ENCODE results near the gene ERCC4.

ERCC4 gene

GRCh38 chr16:13983625-13984024 lies 63.7 kb downstream of the ERCC4 start:
- TF ChIP-seq POLR2AphosphoS5 (IDR thresholded peaks at IDR 0.05; ENCODE audit: low read depth, low read length): no peak
- no peak for TF ChIP-seq TAF1 (IDR thresholded peaks at IDR 0.05; ENCODE audit: borderline replicate concordance, insufficient read depth, low read length)
- TF ChIP-seq FOXP2 (optimal IDR thresholded peaks at IDR 0.05; ENCODE audit: borderline replicate concordance, extremely low read depth, extremely low read length, insufficient read depth): no peak
- TF ChIP-seq, protein P1, sequence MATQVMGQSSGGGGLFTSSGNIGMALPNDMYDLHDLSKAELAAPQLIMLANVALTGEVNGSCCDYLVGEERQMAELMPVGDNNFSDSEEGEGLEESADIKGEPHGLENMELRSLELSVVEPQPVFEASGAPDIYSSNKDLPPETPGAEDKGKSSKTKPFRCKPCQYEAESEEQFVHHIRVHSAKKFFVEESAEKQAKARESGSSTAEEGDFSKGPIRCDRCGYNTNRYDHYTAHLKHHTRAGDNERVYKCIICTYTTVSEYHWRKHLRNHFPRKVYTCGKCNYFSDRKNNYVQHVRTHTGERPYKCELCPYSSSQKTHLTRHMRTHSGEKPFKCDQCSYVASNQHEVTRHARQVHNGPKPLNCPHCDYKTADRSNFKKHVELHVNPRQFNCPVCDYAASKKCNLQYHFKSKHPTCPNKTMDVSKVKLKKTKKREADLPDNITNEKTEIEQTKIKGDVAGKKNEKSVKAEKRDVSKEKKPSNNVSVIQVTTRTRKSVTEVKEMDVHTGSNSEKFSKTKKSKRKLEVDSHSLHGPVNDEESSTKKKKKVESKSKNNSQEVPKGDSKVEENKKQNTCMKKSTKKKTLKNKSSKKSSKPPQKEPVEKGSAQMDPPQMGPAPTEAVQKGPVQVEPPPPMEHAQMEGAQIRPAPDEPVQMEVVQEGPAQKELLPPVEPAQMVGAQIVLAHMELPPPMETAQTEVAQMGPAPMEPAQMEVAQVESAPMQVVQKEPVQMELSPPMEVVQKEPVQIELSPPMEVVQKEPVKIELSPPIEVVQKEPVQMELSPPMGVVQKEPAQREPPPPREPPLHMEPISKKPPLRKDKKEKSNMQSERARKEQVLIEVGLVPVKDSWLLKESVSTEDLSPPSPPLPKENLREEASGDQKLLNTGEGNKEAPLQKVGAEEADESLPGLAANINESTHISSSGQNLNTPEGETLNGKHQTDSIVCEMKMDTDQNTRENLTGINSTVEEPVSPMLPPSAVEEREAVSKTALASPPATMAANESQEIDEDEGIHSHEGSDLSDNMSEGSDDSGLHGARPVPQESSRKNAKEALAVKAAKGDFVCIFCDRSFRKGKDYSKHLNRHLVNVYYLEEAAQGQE (IDR thresholded peaks at IDR 0.05; ENCODE audit: insufficient read depth in 1 of 2, low read depth in 2 of 2, low read length in 2 of 2): no peak
- TF ChIP-seq SIN3A (IDR thresholded peaks at IDR 0.05; ENCODE audit: borderline replicate concordance, insufficient read depth, low read length): no peak

DNA sequence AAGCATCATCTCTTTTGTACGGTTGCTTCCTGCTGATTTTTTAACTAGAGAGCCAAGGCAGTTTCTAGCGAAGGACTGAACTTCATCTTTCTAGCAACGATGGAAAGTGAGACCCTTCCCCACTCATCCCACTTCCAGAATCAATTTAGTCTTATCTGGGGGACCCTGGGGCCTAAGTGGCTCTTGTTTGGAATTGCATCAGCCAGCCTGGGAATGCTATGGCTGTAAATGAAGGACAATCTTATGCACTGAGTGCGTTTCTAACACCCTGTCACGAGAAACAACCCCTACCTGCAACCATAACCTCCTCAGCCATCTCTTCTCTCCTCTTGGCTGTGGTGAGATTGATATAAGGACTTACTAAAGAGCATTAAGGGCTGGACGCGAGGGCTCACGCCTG lies 64.8 kb downstream of the ERCC4 start:
- no peak for TF ChIP-seq POLR2AphosphoS5 (IDR thresholded peaks at IDR 0.05; ENCODE audit: low read depth, low read length)
- no peak for TF ChIP-seq FOXP2 (optimal IDR thresholded peaks at IDR 0.05; ENCODE audit: borderline replicate concordance, extremely low read depth, extremely low read length, insufficient read depth)
- no peak for TF ChIP-seq SIN3A (IDR thresholded peaks at IDR 0.05; ENCODE audit: borderline replicate concordance, insufficient read depth, low read length)
- TF ChIP-seq TAF1 (IDR thresholded peaks at IDR 0.05; ENCODE audit: borderline replicate concordance, insufficient read depth, low read length): no peak
- TF ChIP-seq, protein P1 (IDR thresholded peaks at IDR 0.05; ENCODE audit: insufficient read depth in 1 of 2, low read depth in 2 of 2, low read length in 2 of 2): no peak

GRCh38 chr16:13988038-13988437 lies 68.1 kb downstream of the ERCC4 start:
- TF ChIP-seq, protein P1 (IDR thresholded peaks at IDR 0.05; ENCODE audit: insufficient read depth in 1 of 2, low read depth in 2 of 2, low read length in 2 of 2): no peak
- no peak for TF ChIP-seq POLR2AphosphoS5 (IDR thresholded peaks at IDR 0.05; ENCODE audit: low read depth, low read length)
- no peak for TF ChIP-seq SIN3A (IDR thresholded peaks at IDR 0.05; ENCODE audit: borderline replicate concordance, insufficient read depth, low read length)

- no peak for TF ChIP-seq SIN3A (IDR thresholded peaks at IDR 0.05; ENCODE audit: borderline replicate concordance, insufficient read depth, low read length)
- no peak for TF ChIP-seq FOXP2 (optimal IDR thresholded peaks at IDR 0.05; ENCODE audit: borderline replicate concordance, extremely low read depth, extremely low read length, insufficient read depth)
- TF ChIP-seq TAF1 (IDR thresholded peaks at IDR 0.05; ENCODE audit: borderline replicate concordance, insufficient read depth, low read length): no peak
- TF ChIP-seq, protein P1 (IDR thresholded peaks at IDR 0.05; ENCODE audit: insufficient read depth in 1 of 2, low read depth in 2 of 2, low read length in 2 of 2): no peak
- no peak for TF ChIP-seq POLR2AphosphoS5 (IDR thresholded peaks at IDR 0.05; ENCODE audit: low read depth, low read length)
Measured at GRCh38 chr16:13992322-13992721, 72.4 kb downstream of the ERCC4 start.

DNA sequence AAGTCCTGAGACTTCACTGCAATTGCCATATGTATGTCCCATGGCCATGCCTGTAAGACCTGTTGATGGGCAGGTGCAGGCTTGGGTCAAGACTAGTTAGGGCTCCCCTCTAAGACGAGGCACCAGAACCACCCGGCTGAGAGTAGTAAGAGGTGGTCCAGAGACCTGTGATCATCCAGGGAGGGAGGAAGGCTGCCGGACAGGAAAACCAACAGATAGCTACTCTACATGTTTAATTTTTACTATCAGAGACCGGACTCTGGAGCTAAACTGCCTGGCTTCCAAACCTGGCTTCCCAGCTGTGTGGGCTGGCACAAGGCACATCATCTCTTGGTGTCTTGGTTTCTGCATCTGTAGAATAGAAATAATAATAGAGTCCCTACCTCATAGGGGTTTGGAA lies 73.0 kb downstream of the ERCC4 start:
- TF ChIP-seq SIN3A (IDR thresholded peaks at IDR 0.05; ENCODE audit: borderline replicate concordance, insufficient read depth, low read length): no peak
- TF ChIP-seq TAF1 (IDR thresholded peaks at IDR 0.05; ENCODE audit: borderline replicate concordance, insufficient read depth, low read length): no peak

All from PFSK-1 (cell line).